Measurements from ENCODE around the gene EID1. TPM values are rescaled to one million over a fixed set of nuclear protein-coding genes. Genes with fewer than 3 reads are reported as not detected.

Gene EID1
- total RNA-seq, 1 experiment from 2014 or later: 98.7 TPM

DNA sequence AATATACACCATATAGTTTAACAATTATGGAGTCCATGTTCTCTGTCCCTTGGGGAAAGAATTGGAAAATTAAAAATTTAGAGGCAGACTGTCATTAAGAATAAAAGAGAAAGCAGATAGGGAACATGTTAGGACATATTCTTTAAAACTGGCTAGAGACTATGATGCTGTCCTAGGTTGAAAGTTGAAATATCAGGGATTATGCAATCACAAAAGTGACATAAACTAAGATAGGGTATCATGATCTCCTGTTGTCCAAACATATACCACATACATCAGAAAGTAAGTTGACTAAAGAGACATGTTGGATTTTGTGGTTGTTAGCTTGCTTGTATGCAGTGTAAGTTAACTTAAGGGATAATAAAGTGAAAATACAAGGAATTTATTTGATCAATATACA, 9.9 kb upstream of the EID1 start:
- H3K4me2 ChIP-seq (ENCODE audit: low read length): peak overlapping the region; percentile 53
- H3K9me3 ChIP-seq (ENCODE audit: low read length): no peaks in the 10 kb centered on the region
- ATAC-seq: no peak
- BruUV-seq (replicated peaks): no TSS peak
- no peaks in the 10 kb centered on the region for H3K36me3 ChIP-seq (ENCODE audit: low read depth, low read length)
- intact Hi-C loops (cut with micrococcal nuclease): loop anchor here (2.0 to 5.0 kb wide), 2 partner anchors 39 to 61 kb away; no protein-coding TSS in a partner anchor
- peak overlapping the region; percentile 47 for H3K9ac ChIP-seq (ENCODE audit: low read length)
- H4K20me1 ChIP-seq (ENCODE audit: low read length): no peaks in the 10 kb centered on the region
- peak overlapping the region; percentile 80 for H3K27ac ChIP-seq (ENCODE audit: low read length)
- no peaks in the 10 kb centered on the region for H3F3A ChIP-seq (ENCODE audit: low read length, unreplicated experiment)
- no peak overlapping the region for H3K4me3 ChIP-seq (ENCODE audit: low read length)
- no peak for DNase-seq
- H3K79me2 ChIP-seq (ENCODE audit: low read length): no peaks in the 10 kb centered on the region
- CTCF ChIA-PET: no interaction called here
- no peaks in the 10 kb centered on the region for H3K9me2 ChIP-seq (replicated peaks; ENCODE audit: low read length)
- H3K4me1 ChIP-seq (ENCODE audit: insufficient read depth, low read length): peaks cover 40% of the 10 kb centered on the region
- no peak overlapping the region for H2AFZ ChIP-seq (ENCODE audit: low read length)
- TF ChIP-seq, protein P1, sequence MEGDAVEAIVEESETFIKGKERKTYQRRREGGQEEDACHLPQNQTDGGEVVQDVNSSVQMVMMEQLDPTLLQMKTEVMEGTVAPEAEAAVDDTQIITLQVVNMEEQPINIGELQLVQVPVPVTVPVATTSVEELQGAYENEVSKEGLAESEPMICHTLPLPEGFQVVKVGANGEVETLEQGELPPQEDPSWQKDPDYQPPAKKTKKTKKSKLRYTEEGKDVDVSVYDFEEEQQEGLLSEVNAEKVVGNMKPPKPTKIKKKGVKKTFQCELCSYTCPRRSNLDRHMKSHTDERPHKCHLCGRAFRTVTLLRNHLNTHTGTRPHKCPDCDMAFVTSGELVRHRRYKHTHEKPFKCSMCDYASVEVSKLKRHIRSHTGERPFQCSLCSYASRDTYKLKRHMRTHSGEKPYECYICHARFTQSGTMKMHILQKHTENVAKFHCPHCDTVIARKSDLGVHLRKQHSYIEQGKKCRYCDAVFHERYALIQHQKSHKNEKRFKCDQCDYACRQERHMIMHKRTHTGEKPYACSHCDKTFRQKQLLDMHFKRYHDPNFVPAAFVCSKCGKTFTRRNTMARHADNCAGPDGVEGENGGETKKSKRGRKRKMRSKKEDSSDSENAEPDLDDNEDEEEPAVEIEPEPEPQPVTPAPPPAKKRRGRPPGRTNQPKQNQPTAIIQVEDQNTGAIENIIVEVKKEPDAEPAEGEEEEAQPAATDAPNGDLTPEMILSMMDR (conservative IDR thresholded peaks at IDR 0.05; ENCODE audit: low read depth, low read length): no peak
- POLR2A ChIA-PET (ENCODE audit: unreplicated experiment): interaction anchor here (1.1 kb wide), 1 partner anchor 10 kb away, joined by 4 read pairs; the partner anchor contains the start of gene EID1
- H3K27me3 ChIP-seq (ENCODE audit: low read length): no peaks in the 10 kb centered on the region

- peaks cover 40% of the 10 kb centered on the region for H3K4me1 ChIP-seq (ENCODE audit: insufficient read depth, low read length)
- no peaks in the 10 kb centered on the region for H3K79me2 ChIP-seq (ENCODE audit: low read length)
- H3K9ac ChIP-seq (ENCODE audit: low read length): peak overlapping the region; percentile 47
- ChIA-PET CTCF (no interaction called here), POLR2A (ENCODE audit: unreplicated experiment) (no interaction called here)
- H3K36me3 ChIP-seq (ENCODE audit: low read depth, low read length): no peaks in the 10 kb centered on the region
- no peaks in the 10 kb centered on the region for H3K9me2 ChIP-seq (replicated peaks; ENCODE audit: low read length)
- no peaks in the 10 kb centered on the region for H3K27me3 ChIP-seq (ENCODE audit: low read length)
- H3K27ac ChIP-seq (ENCODE audit: low read length): peak overlapping the region; percentile 80
- peak overlapping the region; percentile 53 for H3K4me2 ChIP-seq (ENCODE audit: low read length)
- H4K20me1 ChIP-seq (ENCODE audit: low read length): no peaks in the 10 kb centered on the region
- no TSS peak for BruUV-seq (replicated peaks)
- H3F3A ChIP-seq (ENCODE audit: low read length, unreplicated experiment): no peaks in the 10 kb centered on the region
- DNase-seq (peak; percentile 77), ATAC-seq (peak; percentile 70)
- no peak overlapping the region for H2AFZ ChIP-seq (ENCODE audit: low read length)
- intact Hi-C loops (cut with micrococcal nuclease): loop anchor here (2.0 to 5.0 kb wide), 2 partner anchors 39 to 60 kb away; no protein-coding TSS in a partner anchor
- H3K4me3 ChIP-seq (ENCODE audit: low read length): no peak overlapping the region
- TF ChIP-seq EZH2phosphoT487 (IDR thresholded peaks at IDR 0.05; ENCODE audit: borderline replicate concordance, low read length): no peak
- H3K9me3 ChIP-seq (ENCODE audit: low read length): no peaks in the 10 kb centered on the region
These were observed 9.4 kb upstream of the EID1 start for GRCh38 chr15:48868536-48868935.

DNA sequence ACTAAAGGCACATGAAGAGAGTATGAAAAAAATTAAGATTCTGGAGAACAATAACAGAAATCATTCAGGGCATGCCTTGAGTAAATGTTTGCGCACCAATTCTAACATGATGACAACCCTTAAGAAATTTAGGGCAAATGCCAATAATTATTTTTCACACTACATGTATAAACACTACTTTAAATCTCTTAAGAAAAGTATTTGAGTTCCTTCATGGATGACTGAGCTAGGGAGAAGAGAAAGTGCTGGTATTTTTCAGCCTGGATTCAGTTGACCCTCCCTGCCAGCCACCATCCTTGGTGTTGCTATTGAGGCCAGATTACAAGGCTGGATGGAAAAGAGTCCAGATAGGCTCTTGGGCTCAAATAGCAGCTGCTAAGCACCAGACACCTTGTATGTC, 8.0 kb upstream of the EID1 start:
- no peaks in the 10 kb centered on the region for H3K27me3 ChIP-seq (ENCODE audit: low read length)
- DNase-seq (no peak), ATAC-seq (no peak)
- H3K4me2 ChIP-seq (ENCODE audit: low read length): no peak overlapping the region
- no peaks in the 10 kb centered on the region for H3K36me3 ChIP-seq (ENCODE audit: low read depth, low read length)
- H3F3A ChIP-seq (ENCODE audit: low read length, unreplicated experiment): no peaks in the 10 kb centered on the region
- POLR2A ChIA-PET (ENCODE audit: unreplicated experiment): no interaction called here
- H3K27ac ChIP-seq (ENCODE audit: low read length): peak overlapping the region; percentile 80
- no TSS peak for BruUV-seq (replicated peaks)
- no peaks in the 10 kb centered on the region for H3K79me2 ChIP-seq (ENCODE audit: low read length)
- peaks cover 40% of the 10 kb centered on the region for H3K4me1 ChIP-seq (ENCODE audit: insufficient read depth, low read length)
- H3K9me3 ChIP-seq (ENCODE audit: low read length): no peaks in the 10 kb centered on the region
- intact Hi-C loops (cut with micrococcal nuclease): loop anchor here (2.0 to 5.0 kb wide), 2 partner anchors 37 to 59 kb away; no protein-coding TSS in a partner anchor
- H3K4me3 ChIP-seq (ENCODE audit: low read length): no peak overlapping the region
- H2AFZ ChIP-seq (ENCODE audit: low read length): no peak overlapping the region
- CTCF ChIA-PET: interaction anchor here (0.7 kb wide), 1 partner anchor 1223 kb away, joined by 5 read pairs; no protein-coding TSS in a partner anchor
- no peaks in the 10 kb centered on the region for H3K9me2 ChIP-seq (replicated peaks; ENCODE audit: low read length)
- TF ChIP-seq, protein P1 (conservative IDR thresholded peaks at IDR 0.05; ENCODE audit: low read depth, low read length): no peak
- TF ChIP-seq EZH2phosphoT487 (IDR thresholded peaks at IDR 0.05; ENCODE audit: borderline replicate concordance, low read length): no peak
- no peak for TF ChIP-seq EZH2 (IDR thresholded peaks at IDR 0.05; ENCODE audit: low read length, unreplicated experiment)
- no peaks in the 10 kb centered on the region for H4K20me1 ChIP-seq (ENCODE audit: low read length)
- H3K9ac ChIP-seq (ENCODE audit: low read length): peak overlapping the region; percentile 46; the same call in 1 of the 2 replicates

Data from PC-3 (cell line).